Transverse colon (tissue), 4 donors: ENCODE measurements around the gene SLC2A9. TPM values are rescaled to one million over a fixed set of nuclear protein-coding genes. Genes with fewer than 3 reads are reported as not detected.
A peak's percentile ranks its signal among the peaks of the same experiment; 100 is the strongest.

ENCODE experiments used
- DNase-seq: peaks from one replicate; pipeline ENCODE4 v3.0.0-alpha.2; 2019
- H3K27ac ChIP-seq, 4 donors: fragments of 200-600 bp; sonication (generic); 2 replicates each; pipeline ENCODE4 v1.5.1; 2016 to 2018; ENCODE audit warnings: inconsistent platforms in 4 of 4
- H3K27me3 ChIP-seq: fragments of 200-600 bp; sonication (generic); 2 replicates; pipeline ENCODE4 v1.5.1; 2017; ENCODE audit warnings: inconsistent platforms
- H3K36me3 ChIP-seq, 4 donors: fragments of 200-600 bp; sonication (generic); 2 replicates each; pipeline ENCODE4 v1.5.1; 2017 to 2019; ENCODE audit warnings: inconsistent platforms in 4 of 4
- H3K4me1 ChIP-seq, 4 donors: fragments of 200-600 bp; sonication (generic); 2 replicates each; pipeline ENCODE4 v1.5.1; 2017 to 2020; ENCODE audit warnings: inconsistent platforms in 4 of 4
- H3K4me3 ChIP-seq, 4 donors: fragments of 200-600 bp; sonication (generic); 1 replicate in 1 of 4; 2 replicates in 3 of 4; pipeline versions ENCODE4 v1.5.1 to v1.6.1; 2017 to 2019; ENCODE audit warnings: inconsistent platforms in 4 of 4
- H3K9me3 ChIP-seq, 2 donors: fragments of 200-600 bp; sonication (generic); 2 replicates each; pipeline ENCODE4 v1.5.1; 2017 to 2019; ENCODE audit warnings: inconsistent platforms in 2 of 2
- EP300 ChIP-seq: sonication (generic); formaldehyde crosslinking; IDR thresholded peaks from one replicate; pipeline ENCODE4 v1.6.1; 2017; ENCODE audit warnings: antibody characterized with exemption, low read depth
- POLR2A ChIP-seq: fragments of 450-650 bp; IDR thresholded peaks from one replicate; pipeline ENCODE4 v1.6.1; 2016; ENCODE audit warnings: antibody characterized with exemption, mild to moderate bottlenecking, moderate library complexity
- POLR2AphosphoS5 ChIP-seq, 3 donors: sonication (generic); formaldehyde crosslinking; IDR thresholded peaks; one replicate each; pipeline ENCODE4 v1.6.1; 2016; ENCODE audit warnings: antibody characterized with exemption in 3 of 3
- WGBS, 2 donors: methylation state at CpG; one replicate each; pipeline ENCODE4 v1.1.5; 2018; ENCODE audit warnings: low coverage in 1 of 2; 5-methylcytosine and 5-hydroxymethylcytosine counted together
- in situ Hi-C, 4 donors: fragments of 200-750 bp; cut with MboI; loops; one replicate each; pipeline versions ENCODE4 v1.15.0 to v1.15.1; 2017; ENCODE audit warnings: low sequenced_read_pairs in 3 of 4, low pct_ligation_motif_present in 1 of 4, low pct_unique_long_range_greater_than_20kb in 1 of 4
- intact Hi-C: fragments of 100-400 bp; cut with DNase I; formaldehyde crosslinking; loops from one replicate; pipeline ENCODE4 v1.15.1; 2023; ENCODE audit warnings: low total_unique reads
- total RNA-seq, 4 donors: library from RNA; depleted of rRNA; stranded (reverse); fragments of >200 nt; gene quantifications; one replicate each; pipeline ENCODE4 v1.1.0, GENCODE V29; 2016
- TF ChIP-seq, protein P1 (sequence below), 5 experiments: fragments of 200-600 bp in 3 of 5; fragments of 450-650 bp in 2 of 5; sonication (generic) in 3 of 5; IDR thresholded peaks; 1 replicate in 2 of 5; 2 replicates in 3 of 5; pipeline ENCODE4 v1.5.1; 2016 to 2017; ENCODE audit warnings: antibody characterized with exemption in 5 of 5, inconsistent platforms in 3 of 5, mild to moderate bottlenecking in 2 of 5, moderate library complexity in 1 of 5

The SLC2A9 gene
- total RNA-seq, 4 donors from 2014 or later, result 2.2 to 4.0 (median 3.4) TPM; not detected in 1

DNA sequence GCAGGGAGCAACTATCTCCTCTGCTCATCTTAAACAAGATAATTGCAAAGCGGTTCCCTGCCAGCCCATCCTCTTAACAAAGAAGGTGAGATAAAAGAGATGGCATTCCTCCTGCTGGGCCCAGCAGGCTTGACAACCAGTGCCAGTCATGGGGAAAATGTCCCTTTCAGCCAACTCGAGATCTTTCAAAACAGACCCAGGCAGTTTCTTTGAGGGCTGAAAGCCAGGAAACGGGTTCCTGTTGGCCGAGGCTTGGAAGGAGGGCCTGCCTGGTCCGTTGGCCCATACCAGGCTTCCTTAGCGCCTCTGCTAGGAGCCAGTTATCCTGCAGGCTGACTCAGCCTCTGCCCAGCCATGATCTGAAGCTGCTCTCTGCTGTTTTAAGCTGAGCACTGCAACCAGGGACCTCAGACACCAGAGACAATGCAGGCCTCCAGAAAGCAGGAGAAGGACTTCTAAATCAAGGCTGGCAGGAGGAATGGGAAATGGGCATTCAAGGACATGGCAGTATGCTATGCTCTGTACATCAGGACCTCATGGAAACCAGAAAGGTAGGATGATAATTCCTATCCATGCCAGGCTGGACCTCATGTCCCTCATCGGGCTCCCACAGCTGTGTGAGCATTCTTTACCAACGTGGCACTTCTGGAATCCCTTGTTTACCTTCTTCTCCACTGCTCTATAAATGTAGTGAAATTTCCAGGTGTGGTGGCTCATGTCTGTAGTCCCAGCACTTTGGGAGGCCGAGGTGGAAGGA is 42.4 kb upstream of the SLC2A9 start:
- Histone ChIP-seq H3K4me3 (no peak overlapping the region), H3K27me3 (no peaks in the 10 kb centered on the region), H3K4me1 (peaks cover 0 to 8% (median 4%) of the 10 kb centered on the region in 4 donors), H3K27ac (peak overlapping the region in 3 of 4 donors; percentile 1 to 39 (median 28)), H3K9me3 (no peaks in the 10 kb centered on the region), H3K36me3 (peaks cover 0 to 6% (median 0%) of the 10 kb centered on the region in 4 donors)
- peak; percentile 28 for DNase-seq
- in situ Hi-C loops (no loop called here), intact Hi-C loops (no loop called here)
- TF ChIP-seq POLR2A (no peak), POLR2AphosphoS5 (IDR thresholded peaks at IDR 0.05) (no peak), EP300 (no peak)
- TF ChIP-seq, protein P1, sequence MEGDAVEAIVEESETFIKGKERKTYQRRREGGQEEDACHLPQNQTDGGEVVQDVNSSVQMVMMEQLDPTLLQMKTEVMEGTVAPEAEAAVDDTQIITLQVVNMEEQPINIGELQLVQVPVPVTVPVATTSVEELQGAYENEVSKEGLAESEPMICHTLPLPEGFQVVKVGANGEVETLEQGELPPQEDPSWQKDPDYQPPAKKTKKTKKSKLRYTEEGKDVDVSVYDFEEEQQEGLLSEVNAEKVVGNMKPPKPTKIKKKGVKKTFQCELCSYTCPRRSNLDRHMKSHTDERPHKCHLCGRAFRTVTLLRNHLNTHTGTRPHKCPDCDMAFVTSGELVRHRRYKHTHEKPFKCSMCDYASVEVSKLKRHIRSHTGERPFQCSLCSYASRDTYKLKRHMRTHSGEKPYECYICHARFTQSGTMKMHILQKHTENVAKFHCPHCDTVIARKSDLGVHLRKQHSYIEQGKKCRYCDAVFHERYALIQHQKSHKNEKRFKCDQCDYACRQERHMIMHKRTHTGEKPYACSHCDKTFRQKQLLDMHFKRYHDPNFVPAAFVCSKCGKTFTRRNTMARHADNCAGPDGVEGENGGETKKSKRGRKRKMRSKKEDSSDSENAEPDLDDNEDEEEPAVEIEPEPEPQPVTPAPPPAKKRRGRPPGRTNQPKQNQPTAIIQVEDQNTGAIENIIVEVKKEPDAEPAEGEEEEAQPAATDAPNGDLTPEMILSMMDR (IDR thresholded peaks at IDR 0.05), result peak in 4 of 5 experiments; percentile 29 to 43 (median 30)
- WGBS, 2 donors, result 61 to 80% methylated on average over 3 to 9 of the region's 9 CpGs

DNA sequence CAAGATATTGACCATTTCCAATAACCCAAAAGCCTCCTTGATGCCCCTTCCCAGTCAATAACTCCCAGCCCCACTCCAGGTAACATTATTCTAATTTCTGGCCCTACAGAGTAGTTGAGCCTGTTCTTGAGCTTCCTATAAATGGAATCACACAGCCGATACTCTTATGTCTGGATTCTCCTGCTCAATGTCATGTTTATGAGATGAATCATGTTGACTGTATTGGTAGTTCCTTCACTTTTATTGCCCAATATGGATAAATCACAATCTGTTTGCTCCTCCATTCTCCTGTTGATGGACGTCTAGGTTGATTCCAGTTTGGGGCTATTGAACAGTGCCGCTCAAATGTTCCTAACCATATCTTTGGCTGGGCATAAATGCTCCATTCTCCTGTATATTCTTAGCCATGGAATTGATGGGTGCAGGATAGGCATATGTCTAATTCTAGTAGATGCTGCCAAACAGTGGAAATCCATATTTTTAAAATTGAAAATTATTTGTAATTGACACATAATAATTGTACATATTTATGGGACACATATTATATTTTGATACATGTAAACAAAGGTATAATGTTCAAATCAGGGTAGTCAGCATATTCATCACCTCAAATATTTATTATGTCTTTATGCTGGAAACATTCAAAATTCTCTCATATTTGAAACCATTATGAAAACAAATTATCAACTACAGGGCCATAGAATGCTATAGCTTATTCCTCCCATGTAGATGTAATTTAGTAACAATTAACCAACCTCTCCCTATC is 40.5 kb upstream of the SLC2A9 start:
- Histone ChIP-seq H3K9me3 (no peaks in the 10 kb centered on the region), H3K4me3 (no peak overlapping the region), H3K27ac (no peak overlapping the region), H3K4me1 (peaks cover 0 to 8% (median 4%) of the 10 kb centered on the region in 4 donors), H3K27me3 (no peaks in the 10 kb centered on the region), H3K36me3 (peaks cover 0 to 4% (median 0%) of the 10 kb centered on the region in 4 donors)
- 82 to 85% methylated on average over 2 to 3 of the region's 3 CpGs for WGBS, 2 donors
- intact Hi-C loops (no loop called here), in situ Hi-C loops (no loop called here)
- TF ChIP-seq, protein P1 (IDR thresholded peaks at IDR 0.05), result no peak
- TF ChIP-seq POLR2AphosphoS5 (IDR thresholded peaks at IDR 0.05), result no peak
- no peak for TF ChIP-seq EP300
- DNase-seq, result no peak

DNA sequence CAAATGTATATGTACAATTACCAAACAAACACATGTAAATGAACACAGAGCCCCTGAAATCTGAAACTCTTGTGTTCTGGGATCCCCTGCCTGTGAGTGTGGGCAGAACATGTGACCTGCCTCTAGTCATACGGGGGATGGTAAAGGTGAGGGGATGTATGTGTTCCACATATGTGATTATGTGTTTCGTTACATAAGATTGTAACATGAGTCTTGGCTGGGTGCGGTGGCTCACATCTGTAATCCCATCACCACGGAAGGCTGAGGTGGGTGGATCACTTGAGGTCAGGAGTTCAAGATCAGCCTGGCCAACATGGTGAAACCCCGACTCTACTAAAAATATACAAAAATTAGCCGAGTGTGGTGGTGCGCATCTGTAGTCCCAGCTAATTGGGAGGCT is 37.1 kb upstream of the SLC2A9 start:
- no peak for TF ChIP-seq EP300
- no peak for TF ChIP-seq POLR2AphosphoS5 (IDR thresholded peaks at IDR 0.05)
- no peak for TF ChIP-seq POLR2A
- TF ChIP-seq, protein P1 (IDR thresholded peaks at IDR 0.05), result no peak
- H3K27me3 ChIP-seq, result no peaks in the 10 kb centered on the region
- no peak overlapping the region for H3K4me3 ChIP-seq
- no peak for DNase-seq
- no peaks in the 10 kb centered on the region for H3K36me3 ChIP-seq
- H3K4me1 ChIP-seq, result peaks cover 0 to 3% (median 0%) of the 10 kb centered on the region in 4 donors
- WGBS, 2 donors, result 86 to 97% methylated on average over 4 to 7 of the region's 7 CpGs
- intact Hi-C loops, result no loop called here
- in situ Hi-C loops, result no loop called here
- H3K9me3 ChIP-seq, result no peaks in the 10 kb centered on the region
- no peak overlapping the region for H3K27ac ChIP-seq

DNA sequence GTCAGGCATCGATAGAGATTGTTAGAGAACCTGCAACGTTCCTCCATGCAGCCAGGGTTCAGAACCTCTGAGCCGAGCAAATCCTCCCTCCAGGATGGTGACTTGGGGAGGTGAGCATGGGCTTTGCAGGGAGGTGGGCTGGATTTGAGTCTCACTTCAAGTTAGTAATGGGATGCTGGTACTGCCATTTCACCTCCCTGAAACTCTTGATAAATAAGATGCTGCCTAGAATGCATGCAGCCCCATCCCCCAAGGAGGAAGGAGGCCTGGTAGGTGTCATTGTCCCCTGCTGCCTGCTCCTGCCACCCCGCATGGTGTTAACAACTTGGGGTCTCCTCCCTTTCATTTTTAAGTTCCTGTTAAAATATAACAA is 35.7 kb upstream of the SLC2A9 start:
- 40 to 94% methylated on average over 1 to 4 of the region's 4 CpGs for WGBS, 2 donors
- DNase-seq, result no peak
- no peak for TF ChIP-seq POLR2AphosphoS5 (IDR thresholded peaks at IDR 0.05)
- no peak for TF ChIP-seq POLR2A
- no peak for TF ChIP-seq EP300
- TF ChIP-seq, protein P1 (IDR thresholded peaks at IDR 0.05), result no peak
- H3K27ac ChIP-seq, result no peak overlapping the region
- intact Hi-C loops, result no loop called here
- H3K27me3 ChIP-seq, result no peaks in the 10 kb centered on the region
- in situ Hi-C loops, result no loop called here
- H3K4me1 ChIP-seq, result peaks cover 0 to 3% (median 0%) of the 10 kb centered on the region in 4 donors
- no peaks in the 10 kb centered on the region for H3K36me3 ChIP-seq
- H3K9me3 ChIP-seq, result no peaks in the 10 kb centered on the region
- H3K4me3 ChIP-seq, result no peak overlapping the region
